Neural cell (in vitro differentiated cells): ENCODE results near the gene LRR1.

Experiments used
- EP300 ChIP-seq: fragments of 450-650 bp; conservative IDR thresholded peaks from 2 replicates; pipeline ENCODE4 v1.6.1; 2014; ENCODE audit warnings: antibody characterized with exemption, mild to moderate bottlenecking, moderate library complexity; ENCODE audit not compliant: poor library complexity, severe bottlenecking
- EZH2 ChIP-seq: fragments of 200-600, 300-800 bp; shearing (Covaris generic), sonication (generic); IDR thresholded peaks from 2 replicates; pipeline ENCODE4 v1.6.1; 2014; ENCODE audit warnings: antibody characterized with exemption, low read length, borderline replicate concordance, mild to moderate bottlenecking; ENCODE audit not compliant: insufficient read depth, poor library complexity, severe bottlenecking
- POLR2AphosphoS5 ChIP-seq: IDR thresholded peaks from 2 replicates; pipeline ENCODE4 v1.6.1; 2012
- RAD21 ChIP-seq: fragments of 450-650 bp; conservative IDR thresholded peaks from 2 replicates; pipeline ENCODE4 v1.6.1; 2014; ENCODE audit warnings: antibody characterized with exemption, mild to moderate bottlenecking, moderate library complexity
- TAF1 ChIP-seq: IDR thresholded peaks from 2 replicates; pipeline ENCODE4 v1.6.1; 2012; ENCODE audit warnings: low read depth
- TF ChIP-seq, protein P1 (sequence below): fragments of 450-650 bp; IDR thresholded peaks from 2 replicates; pipeline ENCODE4 v1.5.1; 2014; ENCODE audit warnings: antibody characterized with exemption, mild to moderate bottlenecking, moderate library complexity; ENCODE audit not compliant: poor library complexity, severe bottlenecking
- TF ChIP-seq, protein P2 (sequence below): IDR thresholded peaks from 2 replicates; pipeline ENCODE4 v1.6.1; 2012; ENCODE audit warnings: borderline replicate concordance

DNA sequence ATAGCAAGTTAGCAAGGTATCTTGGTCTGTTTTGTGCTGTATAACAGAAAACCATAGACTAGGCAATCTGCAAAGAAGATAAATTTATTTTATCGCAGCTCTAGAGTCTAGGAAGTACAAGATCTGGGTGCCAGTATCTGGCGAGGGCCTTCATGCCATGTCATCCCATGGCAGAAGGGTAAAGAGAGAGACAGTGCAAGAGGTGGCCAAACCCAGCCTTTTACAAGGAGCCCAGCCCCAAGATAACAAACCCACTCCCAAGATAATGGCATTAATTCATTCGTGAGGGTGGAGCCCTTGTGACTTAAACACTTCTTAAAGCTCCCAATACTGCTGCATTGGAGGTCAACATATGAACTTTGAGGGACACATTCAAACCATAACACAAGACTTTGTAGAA, 29.5 kb upstream of the LRR1 start:
- no peak for TF ChIP-seq TAF1
- no peak for TF ChIP-seq EZH2
- TF ChIP-seq, protein P1, sequence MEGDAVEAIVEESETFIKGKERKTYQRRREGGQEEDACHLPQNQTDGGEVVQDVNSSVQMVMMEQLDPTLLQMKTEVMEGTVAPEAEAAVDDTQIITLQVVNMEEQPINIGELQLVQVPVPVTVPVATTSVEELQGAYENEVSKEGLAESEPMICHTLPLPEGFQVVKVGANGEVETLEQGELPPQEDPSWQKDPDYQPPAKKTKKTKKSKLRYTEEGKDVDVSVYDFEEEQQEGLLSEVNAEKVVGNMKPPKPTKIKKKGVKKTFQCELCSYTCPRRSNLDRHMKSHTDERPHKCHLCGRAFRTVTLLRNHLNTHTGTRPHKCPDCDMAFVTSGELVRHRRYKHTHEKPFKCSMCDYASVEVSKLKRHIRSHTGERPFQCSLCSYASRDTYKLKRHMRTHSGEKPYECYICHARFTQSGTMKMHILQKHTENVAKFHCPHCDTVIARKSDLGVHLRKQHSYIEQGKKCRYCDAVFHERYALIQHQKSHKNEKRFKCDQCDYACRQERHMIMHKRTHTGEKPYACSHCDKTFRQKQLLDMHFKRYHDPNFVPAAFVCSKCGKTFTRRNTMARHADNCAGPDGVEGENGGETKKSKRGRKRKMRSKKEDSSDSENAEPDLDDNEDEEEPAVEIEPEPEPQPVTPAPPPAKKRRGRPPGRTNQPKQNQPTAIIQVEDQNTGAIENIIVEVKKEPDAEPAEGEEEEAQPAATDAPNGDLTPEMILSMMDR = no peak
- TF ChIP-seq, protein P2, sequence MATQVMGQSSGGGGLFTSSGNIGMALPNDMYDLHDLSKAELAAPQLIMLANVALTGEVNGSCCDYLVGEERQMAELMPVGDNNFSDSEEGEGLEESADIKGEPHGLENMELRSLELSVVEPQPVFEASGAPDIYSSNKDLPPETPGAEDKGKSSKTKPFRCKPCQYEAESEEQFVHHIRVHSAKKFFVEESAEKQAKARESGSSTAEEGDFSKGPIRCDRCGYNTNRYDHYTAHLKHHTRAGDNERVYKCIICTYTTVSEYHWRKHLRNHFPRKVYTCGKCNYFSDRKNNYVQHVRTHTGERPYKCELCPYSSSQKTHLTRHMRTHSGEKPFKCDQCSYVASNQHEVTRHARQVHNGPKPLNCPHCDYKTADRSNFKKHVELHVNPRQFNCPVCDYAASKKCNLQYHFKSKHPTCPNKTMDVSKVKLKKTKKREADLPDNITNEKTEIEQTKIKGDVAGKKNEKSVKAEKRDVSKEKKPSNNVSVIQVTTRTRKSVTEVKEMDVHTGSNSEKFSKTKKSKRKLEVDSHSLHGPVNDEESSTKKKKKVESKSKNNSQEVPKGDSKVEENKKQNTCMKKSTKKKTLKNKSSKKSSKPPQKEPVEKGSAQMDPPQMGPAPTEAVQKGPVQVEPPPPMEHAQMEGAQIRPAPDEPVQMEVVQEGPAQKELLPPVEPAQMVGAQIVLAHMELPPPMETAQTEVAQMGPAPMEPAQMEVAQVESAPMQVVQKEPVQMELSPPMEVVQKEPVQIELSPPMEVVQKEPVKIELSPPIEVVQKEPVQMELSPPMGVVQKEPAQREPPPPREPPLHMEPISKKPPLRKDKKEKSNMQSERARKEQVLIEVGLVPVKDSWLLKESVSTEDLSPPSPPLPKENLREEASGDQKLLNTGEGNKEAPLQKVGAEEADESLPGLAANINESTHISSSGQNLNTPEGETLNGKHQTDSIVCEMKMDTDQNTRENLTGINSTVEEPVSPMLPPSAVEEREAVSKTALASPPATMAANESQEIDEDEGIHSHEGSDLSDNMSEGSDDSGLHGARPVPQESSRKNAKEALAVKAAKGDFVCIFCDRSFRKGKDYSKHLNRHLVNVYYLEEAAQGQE = no peak
- no peak for TF ChIP-seq EP300
- TF ChIP-seq POLR2AphosphoS5 = no peak
- TF ChIP-seq RAD21 = no peak
